GM11168 (cell line): Measurements from ENCODE around the gene KHDRBS1.
"Not testable (repeated sequence)": the region's sequence is repeated elsewhere in the genome, so short reads cannot be mapped to it uniquely, and the experiment has no call there.

Experiments
- in situ Hi-C: fragments of 300-500 bp; cut with MboI; formaldehyde crosslinking; loops from one replicate; pipeline ENCODE4 v1.12.0; 2022; ENCODE audit warnings: low sequenced_read_pairs; ENCODE audit not compliant: unreplicated experiment

Gene KHDRBS1, protein sequence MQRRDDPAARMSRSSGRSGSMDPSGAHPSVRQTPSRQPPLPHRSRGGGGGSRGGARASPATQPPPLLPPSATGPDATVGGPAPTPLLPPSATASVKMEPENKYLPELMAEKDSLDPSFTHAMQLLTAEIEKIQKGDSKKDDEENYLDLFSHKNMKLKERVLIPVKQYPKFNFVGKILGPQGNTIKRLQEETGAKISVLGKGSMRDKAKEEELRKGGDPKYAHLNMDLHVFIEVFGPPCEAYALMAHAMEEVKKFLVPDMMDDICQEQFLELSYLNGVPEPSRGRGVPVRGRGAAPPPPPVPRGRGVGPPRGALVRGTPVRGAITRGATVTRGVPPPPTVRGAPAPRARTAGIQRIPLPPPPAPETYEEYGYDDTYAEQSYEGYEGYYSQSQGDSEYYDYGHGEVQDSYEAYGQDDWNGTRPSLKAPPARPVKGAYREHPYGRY

DNA sequence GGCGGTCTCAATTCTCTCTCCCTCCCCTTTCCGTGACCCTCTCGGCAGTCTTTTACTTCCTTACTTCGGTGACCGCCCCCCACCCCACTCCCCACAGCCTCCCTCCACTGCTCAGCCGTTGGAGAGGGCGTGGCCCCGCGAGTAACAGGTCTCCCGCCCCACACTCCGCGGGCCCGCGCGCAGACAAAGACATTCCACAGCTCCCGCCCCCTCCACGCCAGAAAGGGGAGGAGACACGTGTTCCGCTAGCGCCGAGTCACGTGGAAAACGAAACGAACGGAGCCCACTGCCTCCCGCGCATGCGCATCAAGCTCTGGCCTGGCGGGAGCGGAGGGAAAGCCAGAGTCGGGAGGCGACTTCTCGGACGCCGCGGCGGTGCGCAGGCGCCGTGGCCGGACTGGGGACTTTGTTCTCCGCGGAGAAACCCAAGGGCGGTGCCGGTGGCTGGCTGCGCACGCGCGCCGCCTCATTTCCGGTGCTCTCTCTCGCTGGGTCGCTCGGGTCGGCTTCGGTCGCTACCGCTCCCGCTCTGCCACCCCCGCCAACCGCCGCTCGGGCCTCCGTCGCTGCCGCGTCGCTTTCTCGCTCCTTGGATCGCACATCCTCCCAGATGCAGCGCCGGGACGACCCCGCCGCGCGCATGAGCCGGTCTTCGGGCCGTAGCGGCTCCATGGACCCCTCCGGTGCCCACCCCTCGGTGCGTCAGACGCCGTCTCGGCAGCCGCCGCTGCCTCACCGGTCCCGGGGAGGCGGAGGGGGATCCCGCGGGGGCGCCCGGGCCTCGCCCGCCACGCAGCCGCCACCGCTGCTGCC lies at the start of gene KHDRBS1:
TSS of gene KHDRBS1 (plus strand) at position 483 of the 813 bp plus-strand sequence. CDS start at position 611, 128 bp downstream.
- in situ Hi-C loops, result no loop called here

GRCh38 chr1:31970873-31971272 lies 42.8 kb upstream of the KHDRBS1 start:
- in situ Hi-C loops, result no loop called here

DNA sequence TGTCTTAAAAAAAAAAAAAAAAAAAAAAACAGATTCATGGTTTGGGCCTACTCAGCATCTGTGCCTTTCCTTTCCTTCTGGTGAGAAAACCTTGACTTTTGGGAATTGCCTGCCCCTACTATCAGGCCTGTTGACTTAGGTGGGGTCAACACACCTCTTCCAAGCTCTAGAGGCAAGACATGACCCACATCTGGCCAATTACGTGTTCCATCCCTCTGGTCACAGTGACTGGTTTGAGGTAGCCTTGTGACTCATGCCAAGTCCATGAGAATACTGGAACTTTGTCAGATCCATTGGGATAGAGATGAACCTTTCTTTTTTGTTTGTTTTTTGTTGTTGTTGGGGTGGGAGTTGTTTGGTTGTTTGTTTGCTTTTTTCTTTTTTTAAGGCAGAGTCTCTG lies 37.3 kb upstream of the KHDRBS1 start:
- in situ Hi-C loops, result no loop called here

DNA sequence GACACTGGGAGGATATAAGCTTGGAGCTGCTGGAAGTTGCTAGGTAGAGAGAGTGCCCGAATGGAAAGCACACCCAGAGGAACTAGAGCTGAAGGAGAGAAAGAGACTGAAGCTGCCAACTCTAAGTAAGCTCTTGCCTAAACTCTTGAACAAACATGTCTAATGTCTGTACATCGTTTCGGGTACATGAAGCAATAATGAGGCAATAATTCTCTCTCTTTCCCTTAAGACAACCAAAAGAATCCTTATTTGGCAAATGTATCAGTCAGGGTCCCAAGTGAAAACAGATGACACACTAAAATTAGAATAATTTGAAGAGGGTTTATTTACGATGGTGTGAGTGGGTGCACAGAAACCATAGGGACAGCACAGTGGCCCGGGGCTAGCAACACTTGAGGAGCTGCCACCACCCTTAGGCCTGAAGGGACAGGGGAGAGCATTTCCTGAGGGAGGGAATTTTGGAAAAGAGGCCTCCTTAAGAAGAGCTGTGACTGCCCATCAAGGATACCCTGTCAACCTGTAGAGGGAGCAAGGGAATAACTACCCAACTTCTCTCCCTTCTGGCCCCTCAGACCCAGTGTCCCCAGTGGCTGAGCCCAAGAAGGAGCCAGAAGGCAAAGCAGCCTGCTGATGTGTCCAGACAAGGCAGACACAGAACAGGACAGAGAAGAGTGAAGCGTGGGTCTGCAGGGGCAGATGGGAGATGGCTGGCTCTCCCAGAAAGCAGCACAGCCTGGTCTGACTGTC lies 36.1 kb upstream of the KHDRBS1 start:
- in situ Hi-C loops, result no loop called here

DNA sequence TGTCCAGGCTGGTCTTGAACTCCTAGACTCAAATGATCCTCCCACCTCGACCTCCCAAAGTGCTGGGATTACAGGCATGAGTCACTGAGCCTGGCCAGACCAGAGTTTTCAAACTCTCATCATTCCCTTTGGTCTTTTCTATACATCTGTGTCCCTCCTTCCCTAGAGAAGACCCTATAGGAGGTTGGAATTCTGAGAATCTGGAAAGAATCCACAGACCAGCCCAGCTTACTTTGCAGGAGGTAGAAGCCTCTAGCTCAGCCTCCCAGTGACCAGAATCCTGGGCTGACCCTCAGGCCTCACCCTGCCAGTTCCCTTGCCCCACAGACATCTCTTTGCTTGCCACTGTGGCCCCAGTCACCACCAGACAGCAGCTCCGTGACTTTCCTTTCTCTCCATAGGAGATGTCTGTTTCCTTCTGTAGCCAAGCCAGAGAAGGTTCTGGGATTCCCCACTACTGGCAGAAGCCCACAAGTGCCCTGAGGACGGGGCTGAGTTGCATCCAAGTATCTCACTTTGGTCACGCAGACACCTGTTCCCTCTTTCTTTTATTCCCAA lies 34.7 kb upstream of the KHDRBS1 start:
- in situ Hi-C loops, result no loop called here

- in situ Hi-C loops, result no loop called here
Measured at GRCh38 chr1:31980835-31981455, 32.7 kb upstream of the KHDRBS1 start.

GRCh38 chr1:31981456-31981839 lies 32.2 kb upstream of the KHDRBS1 start:
- in situ Hi-C loops, result no loop called here

GRCh38 chr1:31981972-31982371 lies 31.7 kb upstream of the KHDRBS1 start:
- in situ Hi-C loops, result no loop called here

- in situ Hi-C loops, result no loop called here
Measured at GRCh38 chr1:31984419-31985347, 29.0 kb upstream of the KHDRBS1 start.

DNA sequence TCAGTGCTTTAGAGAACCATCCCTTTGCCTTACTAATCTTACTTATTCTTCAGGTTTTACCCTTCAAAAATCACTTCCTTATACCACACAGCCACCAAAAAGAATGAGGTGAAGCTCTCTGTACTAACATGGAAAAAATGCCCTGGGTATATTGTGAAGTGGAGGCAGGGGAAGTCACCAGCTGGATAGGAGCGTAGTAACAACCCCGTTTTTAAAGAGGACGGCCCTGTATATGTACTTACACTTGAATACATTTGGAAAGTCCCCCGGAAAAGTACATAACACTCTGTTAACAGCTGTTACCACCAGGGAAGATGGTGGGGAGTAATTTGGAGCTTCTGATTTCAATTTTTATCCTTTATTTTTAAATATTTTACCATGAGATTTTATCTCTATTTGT lies 28.2 kb upstream of the KHDRBS1 start:
- in situ Hi-C loops, result no loop called here

- in situ Hi-C loops, result no loop called here
Measured at GRCh38 chr1:31987135-31987619, 26.5 kb upstream of the KHDRBS1 start.

DNA sequence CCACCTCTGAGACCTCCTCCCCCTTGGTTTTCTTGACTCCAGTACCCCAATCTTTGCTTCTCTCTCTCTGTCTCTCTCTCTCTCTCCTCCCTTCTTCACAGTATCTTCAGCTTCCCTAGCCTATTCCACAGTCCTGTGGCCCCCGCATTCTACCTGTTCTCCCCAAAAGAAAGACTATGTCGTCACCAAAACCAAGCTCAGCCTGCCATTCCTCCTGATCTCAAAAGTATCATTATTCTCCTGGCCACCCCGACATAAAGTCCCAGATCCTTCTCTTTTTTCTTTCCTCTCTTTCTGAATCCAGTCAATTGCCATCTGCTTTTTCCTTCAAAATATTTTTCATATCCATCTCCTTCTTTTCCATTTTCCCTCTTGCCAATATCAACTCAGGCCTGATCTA lies 23.7 kb upstream of the KHDRBS1 start:
- in situ Hi-C loops, result no loop called here

- in situ Hi-C loops, result no loop called here
Measured at GRCh38 chr1:31991182-31991581, 22.5 kb upstream of the KHDRBS1 start.

GRCh38 chr1:31995263-31995662 lies 18.4 kb upstream of the KHDRBS1 start:
- in situ Hi-C loops, result no loop called here

GRCh38 chr1:31996121-31996520 lies 17.5 kb upstream of the KHDRBS1 start:
- in situ Hi-C loops, result not testable (repeated sequence)

DNA sequence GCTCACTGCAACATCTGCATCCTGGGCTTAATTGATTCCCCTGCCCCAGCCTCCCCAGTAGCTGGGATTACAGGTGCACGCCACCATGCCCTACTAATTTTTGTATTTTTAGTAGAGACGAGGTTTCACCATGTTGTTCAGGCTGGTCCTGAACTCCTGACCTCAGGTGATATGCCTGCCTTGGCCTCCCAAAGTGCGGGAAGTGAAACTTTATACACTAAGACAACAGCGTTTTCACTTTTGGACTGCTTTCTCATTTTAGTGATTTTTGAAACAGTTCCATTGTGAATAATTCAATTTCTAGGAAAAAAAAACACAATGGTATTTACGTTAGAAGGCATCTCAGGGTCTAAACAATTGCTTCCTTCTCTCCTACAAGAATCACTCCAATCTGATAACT lies 11.8 kb upstream of the KHDRBS1 start:
- in situ Hi-C loops, result no loop called here

DNA sequence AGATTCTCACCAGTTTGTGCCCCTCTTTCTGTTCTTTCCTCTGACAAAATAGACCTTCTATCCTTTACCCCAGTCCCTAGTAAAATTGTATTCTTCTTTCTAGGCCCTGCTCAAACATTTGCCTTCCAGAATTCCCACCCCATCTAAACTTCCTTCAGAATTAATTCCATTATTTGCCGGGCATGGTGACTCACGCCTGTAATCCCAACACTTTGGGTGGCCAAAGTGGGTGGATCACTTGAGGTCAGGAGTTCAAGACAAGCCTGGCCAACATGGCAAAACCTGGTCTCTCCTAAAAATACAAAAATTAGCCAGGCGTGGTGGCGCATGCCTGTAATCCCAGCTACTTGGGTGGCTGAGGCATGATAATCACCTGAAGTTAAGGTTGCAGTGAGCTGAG lies 11.4 kb upstream of the KHDRBS1 start:
- in situ Hi-C loops, result not testable (repeated sequence)

DNA sequence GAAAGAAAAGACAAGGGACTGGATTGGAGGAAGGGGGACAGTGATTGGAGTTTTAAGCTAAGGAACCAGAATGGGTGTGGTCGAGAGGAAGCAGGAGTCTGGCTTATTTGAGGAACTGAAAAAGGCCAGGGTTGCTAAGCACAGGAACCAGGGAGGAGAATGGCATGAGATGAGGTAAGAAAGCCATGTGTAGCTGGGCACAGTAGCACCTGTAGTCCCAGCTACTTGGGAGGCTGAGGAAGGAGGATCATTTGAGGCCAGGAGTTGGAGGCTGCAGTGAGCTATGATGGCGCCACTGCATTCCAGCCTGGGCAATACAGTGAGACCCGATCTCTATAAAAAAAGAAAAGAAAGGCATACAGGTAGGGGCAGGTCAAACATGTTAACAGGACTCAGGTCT lies 8.1 kb upstream of the KHDRBS1 start:
- in situ Hi-C loops, result no loop called here

- in situ Hi-C loops, result no loop called here
Measured at GRCh38 chr1:32007591-32007940, 6.1 kb upstream of the KHDRBS1 start.
